GM23338 (cell line): ENCODE measurements around the gene RBM11. TPM values are rescaled to one million over a fixed set of nuclear protein-coding genes. Genes with fewer than 3 reads are reported as not detected.
"Not testable (repeated sequence)": the region's sequence is repeated elsewhere in the genome, so short reads cannot be mapped to it uniquely, and the experiment has no call there.

ENCODE experiments used
- ATAC-seq: fragments of 200-7000 bp; cut with Tn5 transposase; 3 replicates; pipeline ENCODE4 v1.9.1; 2020
- DNase-seq: peaks from one replicate; pipeline ENCODE4 v3.0.0-alpha.2; 2015; ENCODE audit warnings: low spot score
- H2AFZ ChIP-seq: fragments of 200-600 bp; sonication (generic); 2 replicates; pipeline ENCODE4 v1.8.0; 2016; ENCODE audit warnings: antibody characterized with exemption, mild to moderate bottlenecking, moderate library complexity
- H3F3A ChIP-seq: fragments of 200-600 bp; sonication (generic); replicated peaks from 2 replicates; pipeline ENCODE4 v1.8.0; 2017; ENCODE audit warnings: antibody characterized with exemption, mixed run types, low read depth
- H3K27ac ChIP-seq: fragments of 200-600 bp; sonication (generic); 2 replicates; pipeline ENCODE4 v1.6.1; 2016; ENCODE audit warnings: low read depth
- H3K27me3 ChIP-seq: fragments of 200-600 bp; sonication (generic); 2 replicates; pipeline ENCODE4 v1.8.0; 2016; ENCODE audit warnings: mild to moderate bottlenecking, mixed run types, moderate library complexity; ENCODE audit not compliant: insufficient read depth
- H3K36me3 ChIP-seq: fragments of 200-600 bp; sonication (generic); 2 replicates; pipeline ENCODE4 v1.8.0; 2016; ENCODE audit warnings: mild to moderate bottlenecking; ENCODE audit not compliant: insufficient read depth
- H3K4me1 ChIP-seq: fragments of 200-600 bp; sonication (generic); 2 replicates; pipeline ENCODE4 v1.8.0; 2016; ENCODE audit warnings: mild to moderate bottlenecking, moderate library complexity; ENCODE audit not compliant: insufficient read depth
- H3K4me2 ChIP-seq: fragments of 200-600 bp; sonication (generic); 2 replicates; pipeline ENCODE4 v1.7.1; 2017; ENCODE audit warnings: mixed run types
- H3K4me3 ChIP-seq: fragments of 200-600 bp; sonication (generic); 2 replicates; pipeline ENCODE4 v1.6.1; 2016; ENCODE audit warnings: mixed run types
- H3K79me2 ChIP-seq: fragments of 200-600 bp; sonication (generic); replicated peaks from 2 replicates; pipeline ENCODE4 v1.8.0; 2017; ENCODE audit warnings: mild to moderate bottlenecking; ENCODE audit not compliant: insufficient read depth
- H3K9me2 ChIP-seq: fragments of 200-600 bp; sonication (generic); 2 replicates; pipeline ENCODE4 v1.8.0; 2017; ENCODE audit not compliant: insufficient read depth
- H4K20me1 ChIP-seq: fragments of 200-600 bp; sonication (generic); replicated peaks from 2 replicates; pipeline ENCODE4 v1.8.0; 2017; ENCODE audit warnings: mild to moderate bottlenecking; ENCODE audit not compliant: insufficient read depth
- H3K27ac Mint-ChIP-seq: 2 replicates; pipeline ENCODE4 v1.8.0; 2020; ENCODE audit warnings: inconsistent platforms, mild to moderate bottlenecking, moderate library complexity, mixed read lengths
- H3K27me3 Mint-ChIP-seq: 3 replicates; pipeline ENCODE4 v1.8.0; 2022; ENCODE audit warnings: low read depth, mild to moderate bottlenecking, moderate library complexity, mixed read lengths, inconsistent platforms; ENCODE audit not compliant: insufficient read depth, poor library complexity
- H3K36me3 Mint-ChIP-seq: 3 replicates; pipeline ENCODE4 v1.8.0; 2021; ENCODE audit warnings: low read depth, mild to moderate bottlenecking, inconsistent platforms, moderate library complexity, mixed read lengths
- H3K4me1 Mint-ChIP-seq: 3 replicates; pipeline ENCODE4 v1.8.0; 2020; ENCODE audit warnings: mild to moderate bottlenecking, inconsistent platforms, mixed read lengths
- H3K4me3 Mint-ChIP-seq: 3 replicates; pipeline ENCODE4 v1.8.0; 2021; ENCODE audit warnings: moderate library complexity, mild to moderate bottlenecking, inconsistent platforms, mixed read lengths
- H3K9me3 Mint-ChIP-seq: 3 replicates; pipeline ENCODE4 v1.8.0; 2020; ENCODE audit warnings: moderate library complexity, mild to moderate bottlenecking, inconsistent platforms, mixed read lengths
- CREB1 ChIP-seq: fragments of 250-450 bp; sonication (Bioruptor Pico); IDR thresholded peaks from 2 replicates; pipeline ENCODE4 v1.5.0; 2020; ENCODE audit warnings: low read depth, mild to moderate bottlenecking, moderate library complexity
- CTCF ChIP-seq, 2 experiments: fragments of 200-600 bp in 1 of 2; sonication (generic) in 1 of 2; conservative IDR thresholded peaks; 2 replicates each; pipeline versions ENCODE4 v1.5.1 to v1.6.1; 2016 to 2017; ENCODE audit warnings: antibody characterized with exemption in 2 of 2, low read depth in 2 of 2, mild to moderate bottlenecking in 2 of 2, moderate library complexity in 1 of 2
- JUNB ChIP-seq: IDR thresholded peaks from one replicate; pipeline ENCODE4 v1.6.1; 2016; ENCODE audit warnings: antibody characterized with exemption; ENCODE audit not compliant: unreplicated experiment
- POLR2AphosphoS5 ChIP-seq: IDR thresholded peaks from 2 replicates; pipeline ENCODE4 v1.6.1; 2016; ENCODE audit warnings: antibody characterized with exemption, low read depth
- REST ChIP-seq: IDR thresholded peaks from one replicate; pipeline ENCODE4 v1.6.1; 2018; ENCODE audit warnings: antibody characterized with exemption; ENCODE audit not compliant: unreplicated experiment
- ZNF331 ChIP-seq: fragments of 250-450 bp; sonication (Bioruptor Pico); IDR thresholded peaks from 2 replicates; pipeline ENCODE4 v1.5.0; 2020; ENCODE audit warnings: low read depth, mild to moderate bottlenecking, moderate library complexity
- long read RNA-seq: library from polyadenylated mRNA; unstranded; transcript quantifications from one replicate; pipeline ENCODE4 v2.0.0, GENCODE V29; 2020; ENCODE audit not compliant: unreplicated experiment
- polyA plus RNA-seq: library from polyadenylated mRNA; unstranded; fragments of >200 nt; fragmentation: Nextera tagmentation; extraction: Ambion mirVana; gene quantifications from 2 replicates; pipeline ENCODE4 v1.2.1, GENCODE V29; 2016
- total RNA-seq: library from RNA; depleted of rRNA; stranded (reverse); fragments of >200 nt; shearing (Covaris generic); gene quantifications from 2 replicates; pipeline ENCODE4 v1.2.3, GENCODE V29; 2014; rRNA removed
- TF ChIP-seq, protein P1 (sequence below): IDR thresholded peaks from 2 replicates; pipeline ENCODE4 v1.6.1; 2016; ENCODE audit warnings: antibody characterized with exemption

Gene RBM11, protein sequence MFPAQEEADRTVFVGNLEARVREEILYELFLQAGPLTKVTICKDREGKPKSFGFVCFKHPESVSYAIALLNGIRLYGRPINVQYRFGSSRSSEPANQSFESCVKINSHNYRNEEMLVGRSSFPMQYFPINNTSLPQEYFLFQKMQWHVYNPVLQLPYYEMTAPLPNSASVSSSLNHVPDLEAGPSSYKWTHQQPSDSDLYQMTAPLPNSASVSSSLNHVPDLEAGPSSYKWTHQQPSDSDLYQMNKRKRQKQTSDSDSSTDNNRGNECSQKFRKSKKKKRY
- total RNA-seq (6.8 and 8.3 TPM in 2 replicates), polyA plus RNA-seq (6.3 TPM in 2 replicates)
- long read RNA-seq, partial matches to known transcripts = 0 of 8 reads
- long read RNA-seq, other reads (novel, unspliced or antisense) = 2 of 8 reads

- H3K4me2 ChIP-seq = peak within 1 kb of the TSS; percentile 87
- no peaks in the 10 kb centered on the region for H3K79me2 ChIP-seq
- peaks cover 14% of the 10 kb centered on the region for H3K4me1 ChIP-seq
- peak within 1 kb of the TSS; percentile 95 for H2AFZ ChIP-seq
- H3K36me3 ChIP-seq = no peaks in the 10 kb centered on the region
- DNase-seq (peak; percentile 95), ATAC-seq (peak; percentile 97)
- H3K4me3 ChIP-seq = peak within 1 kb of the TSS; percentile 83
- no peaks in the 10 kb centered on the region for H3K27me3 ChIP-seq
- H3K9me2 ChIP-seq = no peaks in the 10 kb centered on the region
- TF ChIP-seq ZNF331 (CRISPR knock-in tag) (no peak), JUNB (no peak), POLR2AphosphoS5 (0 out of 2 replicates have a peak, but pooled peaks have one; percentile 35), CREB1 (no peak)
- TF ChIP-seq, protein P1, sequence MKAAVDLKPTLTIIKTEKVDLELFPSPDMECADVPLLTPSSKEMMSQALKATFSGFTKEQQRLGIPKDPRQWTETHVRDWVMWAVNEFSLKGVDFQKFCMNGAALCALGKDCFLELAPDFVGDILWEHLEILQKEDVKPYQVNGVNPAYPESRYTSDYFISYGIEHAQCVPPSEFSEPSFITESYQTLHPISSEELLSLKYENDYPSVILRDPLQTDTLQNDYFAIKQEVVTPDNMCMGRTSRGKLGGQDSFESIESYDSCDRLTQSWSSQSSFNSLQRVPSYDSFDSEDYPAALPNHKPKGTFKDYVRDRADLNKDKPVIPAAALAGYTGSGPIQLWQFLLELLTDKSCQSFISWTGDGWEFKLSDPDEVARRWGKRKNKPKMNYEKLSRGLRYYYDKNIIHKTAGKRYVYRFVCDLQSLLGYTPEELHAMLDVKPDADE = no peak
- no peaks in the 10 kb centered on the region for H3K36me3 Mint-ChIP-seq
- H3K27ac Mint-ChIP-seq = peak within 1 kb of the TSS; percentile 86
- no peaks in the 10 kb centered on the region for H4K20me1 ChIP-seq
- H3F3A ChIP-seq = no peaks in the 10 kb centered on the region
- H3K4me1 Mint-ChIP-seq = peaks cover 12% of the 10 kb centered on the region; the same call in 2 of the 3 replicates
- no peaks in the 10 kb centered on the region for H3K9me3 Mint-ChIP-seq
- no peaks in the 10 kb centered on the region for H3K27me3 Mint-ChIP-seq
- H3K27ac ChIP-seq = 0 out of 2 replicates have a peak within 1 kb of the TSS, but pooled peaks have one; percentile 23
- H3K4me3 Mint-ChIP-seq = peak within 1 kb of the TSS; percentile 89
These were observed at the start of gene RBM11 for GRCh38 chr21:14215971-14216641. Gene RBM11 (plus strand): TSS chr21:14216157. CDS start chr21:14216187, 30 bp downstream.

DNA sequence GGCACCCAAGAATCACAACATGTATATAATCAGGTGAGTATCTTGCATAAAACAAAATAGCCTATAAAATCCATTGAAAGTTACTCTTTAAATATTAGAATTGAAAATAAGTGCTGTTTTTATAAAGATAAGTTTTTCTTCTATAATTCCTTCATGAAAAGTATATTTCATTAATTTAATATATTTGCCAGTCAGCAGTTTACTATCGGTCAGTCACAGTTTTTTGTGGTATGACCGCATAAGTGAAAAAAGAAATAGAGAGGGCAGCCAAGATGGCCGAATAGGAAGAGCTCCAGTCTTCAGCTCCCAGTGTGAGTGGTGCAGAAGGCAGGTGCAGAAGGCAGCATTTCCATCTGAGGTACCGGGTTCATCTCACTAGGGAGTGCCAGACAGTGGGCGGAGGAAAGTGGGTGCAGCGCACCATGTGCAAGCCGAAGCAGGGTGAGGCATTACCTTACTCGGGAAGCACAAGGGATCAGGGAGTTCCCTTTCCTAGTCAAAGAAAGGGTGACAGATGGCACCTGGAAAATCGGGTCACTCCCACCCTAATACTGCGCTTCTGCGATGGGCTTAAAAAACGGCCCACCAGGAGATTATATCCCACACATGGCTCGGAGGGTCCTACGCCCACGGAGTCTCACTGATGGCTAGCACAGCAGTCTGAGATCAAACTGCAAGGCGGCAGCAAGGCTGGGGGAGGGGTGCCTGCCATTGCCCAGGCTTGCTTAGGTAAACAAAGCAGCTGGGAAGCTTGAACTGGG is 49.3 kb upstream of the RBM11 start:
- peaks cover 19% of the 10 kb centered on the region for H3K9me3 Mint-ChIP-seq
- H3K27ac Mint-ChIP-seq = not testable (repeated sequence)

DNA sequence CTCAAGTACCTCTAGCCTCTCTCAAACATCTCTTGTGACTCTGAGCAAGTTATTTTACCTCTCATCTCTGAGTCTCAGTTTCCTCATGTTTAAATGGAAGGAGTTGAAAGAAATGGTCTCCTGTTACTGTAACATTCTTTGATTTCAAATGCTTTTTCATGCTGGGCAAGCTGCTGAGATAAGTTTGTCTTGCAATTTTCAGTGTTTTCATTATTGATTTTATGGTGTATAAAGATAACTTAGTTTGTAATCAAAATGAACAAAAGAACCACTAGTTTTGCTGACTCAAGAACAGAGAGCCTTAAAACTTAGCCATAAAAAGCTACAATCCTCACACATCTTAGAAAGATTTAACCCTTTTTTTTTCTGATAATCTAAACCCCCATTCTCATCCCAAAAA is 9.7 kb upstream of the RBM11 start:
- Mint-ChIP-seq H3K9me3 (peaks cover under 1% of the 10 kb centered on the region; the same call in 1 of the 3 replicates), H3K27ac (no peak overlapping the region), H3K4me1 (peaks cover 2% of the 10 kb centered on the region; the same call in 1 of the 3 replicates), H3K27me3 (no peaks in the 10 kb centered on the region), H3K36me3 (no peaks in the 10 kb centered on the region), H3K4me3 (no peak overlapping the region)
- H3K4me3 ChIP-seq = no peak overlapping the region
- H3K36me3 ChIP-seq = no peaks in the 10 kb centered on the region
- H3K79me2 ChIP-seq = no peaks in the 10 kb centered on the region
- no peaks in the 10 kb centered on the region for H3K27me3 ChIP-seq
- peak overlapping the region; percentile 50; the same call in 1 of the 2 replicates for H2AFZ ChIP-seq
- no peaks in the 10 kb centered on the region for H4K20me1 ChIP-seq
- no peaks in the 10 kb centered on the region for H3K4me1 ChIP-seq
- ATAC-seq (no peak), DNase-seq (no peak)
- no peaks in the 10 kb centered on the region for H3F3A ChIP-seq
- H3K9me2 ChIP-seq = no peaks in the 10 kb centered on the region
- H3K27ac ChIP-seq = no peak overlapping the region
- no peak overlapping the region for H3K4me2 ChIP-seq
- TF ChIP-seq, protein P1 = no peak
- TF ChIP-seq CTCF (conservative IDR thresholded peaks at IDR 0.05; ENCODE audit: low read depth in 2 of 2) (no peak), REST (no peak)

More for the DNA sequence above, 49.3 kb upstream of the RBM11 start:
- H3K4me1 Mint-ChIP-seq, H3K36me3 ChIP-seq, H3K4me2 ChIP-seq, H3K27ac ChIP-seq, DNase-seq, ATAC-seq, H3K4me3 Mint-ChIP-seq, H3K27me3 Mint-ChIP-seq, H2AFZ ChIP-seq, H3K4me1 ChIP-seq, H3K79me2 ChIP-seq, H3K4me3 ChIP-seq, H3F3A ChIP-seq, H3K9me2 ChIP-seq, H4K20me1 ChIP-seq, H3K27me3 ChIP-seq: not testable (repeated sequence)
- peaks cover 12% of the 10 kb centered on the region; the same call in 2 of the 3 replicates for H3K36me3 Mint-ChIP-seq
